RPMI8226 (cell line): Measurements from ENCODE around the gene QSOX2.

ENCODE experiments used
- DNase-seq: peaks from one replicate; pipeline ENCODE4 v3.0.0-alpha.2; 2015

QSOX2 gene

DNA sequence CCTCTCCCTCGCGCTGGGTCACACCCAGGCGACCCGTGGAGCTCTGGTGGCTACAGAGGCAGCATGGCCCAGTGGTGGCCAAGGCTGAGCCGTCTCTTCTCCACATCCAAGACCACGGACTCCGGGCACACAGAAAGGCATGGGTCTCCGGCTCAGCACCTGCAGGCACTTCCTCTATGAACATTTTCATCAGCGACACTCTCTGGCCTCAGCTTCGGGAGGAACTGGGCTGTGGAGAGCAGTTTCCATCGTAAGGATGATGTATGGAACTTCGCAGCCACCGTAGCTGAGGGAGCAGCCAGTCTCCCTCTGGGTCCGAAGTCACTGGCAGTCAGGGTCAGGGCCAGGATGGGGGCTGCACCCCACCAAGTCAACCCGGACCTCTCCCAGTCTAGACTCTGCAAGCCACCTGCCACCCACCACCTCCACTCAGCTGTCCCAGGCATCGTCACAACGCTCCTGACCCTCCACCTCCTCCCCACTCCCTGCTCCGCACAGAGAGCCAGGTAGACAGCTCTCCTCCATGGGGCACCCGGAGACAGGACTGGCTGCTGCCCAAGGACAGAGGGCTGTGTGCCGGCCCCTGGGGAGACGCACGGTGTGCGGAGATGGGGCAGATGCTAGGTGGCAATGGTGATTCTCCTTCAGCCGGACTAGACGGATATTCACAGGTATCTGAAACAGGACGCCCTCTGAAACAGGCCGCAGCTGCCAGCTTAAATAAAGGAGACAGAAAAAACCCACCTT, 9.7 kb downstream of the QSOX2 start:
- no peak for DNase-seq

DNA sequence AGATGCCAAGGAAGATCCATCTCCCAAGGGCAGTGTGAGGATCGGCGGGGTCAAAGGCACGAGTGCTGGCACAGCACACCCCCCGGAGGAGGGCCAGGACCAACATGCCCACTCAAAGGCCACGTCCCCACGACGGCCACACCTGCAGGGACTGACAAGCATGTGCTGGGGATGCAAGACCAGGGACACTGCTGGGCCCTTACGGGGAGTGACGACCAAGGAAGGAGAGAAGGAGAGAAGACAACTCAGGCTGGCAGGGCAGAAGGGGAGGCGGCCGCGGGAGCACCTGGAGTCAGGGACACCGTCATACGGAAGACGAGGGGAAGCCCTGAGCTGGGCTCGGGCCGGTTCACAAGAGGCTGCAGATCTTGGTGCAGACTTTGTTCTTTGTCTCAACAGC, 10.4 kb downstream of the QSOX2 start:
- no peak for DNase-seq

DNA sequence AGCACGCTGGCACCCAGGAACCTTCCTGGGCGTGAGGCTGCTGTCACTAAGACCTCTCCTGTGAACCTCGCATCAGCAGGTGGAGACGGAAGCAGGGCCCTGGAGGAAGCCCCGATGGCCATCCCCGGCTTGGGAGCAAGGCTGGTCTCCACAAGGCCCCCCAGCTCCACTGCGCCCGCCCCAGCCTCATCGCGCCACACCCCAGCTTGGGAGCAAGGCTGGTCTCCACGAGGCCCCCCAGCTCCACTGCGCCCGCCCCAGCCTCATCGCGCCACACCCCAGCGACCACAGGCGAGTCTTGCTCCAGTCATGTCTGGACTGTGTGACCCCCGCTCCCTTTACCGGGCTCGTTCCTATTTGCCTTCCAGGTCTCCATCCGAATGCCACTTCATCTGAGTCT, 11.0 kb downstream of the QSOX2 start:
- DNase-seq = no peak

DNA sequence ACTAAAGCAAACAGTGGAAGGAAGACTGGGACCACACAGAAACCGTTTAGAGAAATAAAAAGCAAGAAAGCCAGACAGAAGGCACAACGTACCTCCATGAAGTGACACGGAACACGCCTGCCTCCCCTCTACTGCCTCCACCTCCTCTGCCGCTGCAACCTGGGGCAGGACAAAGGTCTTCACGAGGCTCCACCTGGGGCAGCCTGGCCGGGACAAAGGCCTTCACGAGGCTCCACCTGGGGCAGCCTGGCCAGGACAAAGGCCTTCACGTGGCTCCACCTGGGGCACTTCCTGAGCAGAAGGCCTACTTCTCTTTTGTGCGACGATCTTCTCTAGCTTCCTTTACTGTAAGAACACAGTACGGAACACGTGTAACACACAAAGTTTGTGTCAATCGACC, 11.7 kb downstream of the QSOX2 start:
- no peak for DNase-seq

DNA sequence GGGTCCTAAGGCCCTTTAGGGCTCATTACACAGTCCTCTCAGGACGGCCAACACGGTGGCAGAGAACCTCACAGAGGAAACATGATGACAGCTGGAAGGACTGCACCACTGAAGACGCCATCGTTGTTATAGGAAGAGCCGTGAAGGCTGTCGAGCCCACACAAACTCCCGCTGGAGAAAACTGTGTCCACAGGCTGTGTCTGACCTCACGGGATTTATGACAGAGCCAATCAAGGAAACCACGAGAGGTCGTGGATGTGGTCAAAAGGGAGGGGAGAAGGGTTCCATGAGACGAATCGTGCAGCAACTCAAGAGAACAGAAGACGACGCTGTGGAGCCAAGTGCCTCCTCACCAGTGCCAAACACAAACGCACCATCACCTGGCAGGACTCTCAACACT, 12.2 kb downstream of the QSOX2 start:
- no peak for DNase-seq

DNA sequence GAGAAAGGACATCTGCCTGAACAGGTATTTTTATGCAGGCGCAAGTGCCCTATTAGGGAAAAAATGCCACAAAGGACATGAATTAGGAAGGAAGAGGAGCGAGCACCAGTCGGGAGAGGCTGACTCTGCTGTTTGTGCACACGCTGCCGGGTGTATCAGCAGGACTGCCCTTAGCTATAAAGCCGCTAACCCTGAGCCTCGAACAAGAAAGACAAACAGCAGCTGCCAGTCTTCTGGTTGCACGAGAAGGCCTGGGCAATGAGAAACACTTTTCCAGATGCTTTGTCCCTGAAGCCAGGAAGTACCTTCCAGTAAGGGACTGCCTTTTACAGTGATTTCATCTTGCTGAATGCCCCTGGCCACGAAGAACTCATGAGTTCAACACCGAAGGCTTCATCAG, 12.6 kb downstream of the QSOX2 start:
- DNase-seq = no peak

DNA sequence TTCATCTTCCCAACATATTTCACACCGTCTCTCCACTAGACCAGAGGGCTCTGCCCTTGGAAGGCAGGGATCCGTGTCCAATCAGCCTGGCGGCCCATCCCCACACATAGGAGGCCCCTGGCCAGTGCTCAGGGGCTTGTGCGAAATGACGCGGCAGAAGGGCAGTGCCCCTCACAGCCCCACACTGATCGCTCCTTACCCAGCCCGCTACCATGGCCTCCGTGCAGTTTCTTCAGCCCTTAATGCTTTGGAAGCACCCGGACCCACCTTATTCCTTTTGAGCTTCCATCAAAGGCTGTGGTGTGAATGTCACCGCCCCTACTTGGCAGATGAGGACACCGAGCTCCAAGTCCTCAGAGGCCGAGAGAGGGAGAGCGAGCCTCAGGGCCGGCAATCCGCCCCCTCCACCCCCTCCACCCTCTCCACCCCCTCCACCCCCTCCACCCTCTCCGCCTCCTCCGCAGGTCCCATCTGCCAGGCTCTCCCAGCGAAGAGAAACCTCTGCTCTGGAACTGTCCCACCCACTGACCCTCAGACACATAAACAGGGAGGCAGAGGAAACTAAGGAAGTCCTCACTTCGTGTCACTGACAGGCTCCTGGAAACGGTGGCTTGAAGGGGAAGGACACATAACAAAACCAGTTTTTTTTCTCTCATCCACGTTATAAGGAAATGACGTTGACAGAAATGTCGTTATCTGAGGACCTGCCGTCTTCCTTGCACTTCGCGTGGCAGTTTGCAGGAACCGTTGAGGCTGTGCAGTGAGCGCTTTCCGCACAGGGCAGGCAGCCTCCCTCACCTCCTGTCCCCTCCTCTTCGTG, 13.9 kb downstream of the QSOX2 start:
- DNase-seq = no peak

DNA sequence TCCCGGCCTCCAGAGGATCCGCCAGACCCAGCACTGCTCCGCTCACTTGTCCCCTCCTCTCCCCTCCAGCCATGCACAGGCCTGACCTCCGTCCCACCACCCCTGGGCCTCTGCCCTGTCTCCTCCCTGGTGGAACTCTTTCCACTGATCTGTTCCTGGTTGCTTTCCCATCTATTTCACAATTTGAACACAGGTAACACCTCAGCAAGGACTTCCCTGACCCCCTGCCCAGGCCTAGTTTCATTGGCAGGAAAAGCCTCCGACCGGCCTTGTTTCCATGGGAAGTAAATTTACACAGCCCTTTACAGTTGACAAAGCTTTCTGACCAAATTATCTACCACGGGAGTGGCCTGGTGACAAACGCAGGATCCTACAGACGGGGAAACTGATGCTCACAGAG, 14.8 kb downstream of the QSOX2 start:
- no peak for DNase-seq

DNA sequence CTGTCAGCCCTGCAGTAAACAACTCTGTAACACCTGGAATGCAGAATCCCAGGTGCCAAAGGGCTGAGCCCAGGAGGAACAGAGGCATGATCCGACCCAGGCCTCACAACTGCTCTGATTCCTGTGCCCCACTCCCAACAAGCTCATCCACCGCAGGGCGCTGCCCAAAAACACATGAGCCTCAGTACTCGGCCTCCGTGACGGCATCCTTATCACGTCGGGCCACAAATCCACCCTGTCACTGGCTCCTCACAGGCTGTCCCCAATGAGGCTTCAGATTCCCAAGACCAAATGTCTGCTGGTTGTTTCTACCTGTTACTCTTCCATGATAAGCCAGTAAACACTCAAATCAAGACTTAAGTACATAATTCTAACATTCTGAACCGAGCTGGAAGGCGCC, 15.2 kb downstream of the QSOX2 start:
- no peak for DNase-seq

DNA sequence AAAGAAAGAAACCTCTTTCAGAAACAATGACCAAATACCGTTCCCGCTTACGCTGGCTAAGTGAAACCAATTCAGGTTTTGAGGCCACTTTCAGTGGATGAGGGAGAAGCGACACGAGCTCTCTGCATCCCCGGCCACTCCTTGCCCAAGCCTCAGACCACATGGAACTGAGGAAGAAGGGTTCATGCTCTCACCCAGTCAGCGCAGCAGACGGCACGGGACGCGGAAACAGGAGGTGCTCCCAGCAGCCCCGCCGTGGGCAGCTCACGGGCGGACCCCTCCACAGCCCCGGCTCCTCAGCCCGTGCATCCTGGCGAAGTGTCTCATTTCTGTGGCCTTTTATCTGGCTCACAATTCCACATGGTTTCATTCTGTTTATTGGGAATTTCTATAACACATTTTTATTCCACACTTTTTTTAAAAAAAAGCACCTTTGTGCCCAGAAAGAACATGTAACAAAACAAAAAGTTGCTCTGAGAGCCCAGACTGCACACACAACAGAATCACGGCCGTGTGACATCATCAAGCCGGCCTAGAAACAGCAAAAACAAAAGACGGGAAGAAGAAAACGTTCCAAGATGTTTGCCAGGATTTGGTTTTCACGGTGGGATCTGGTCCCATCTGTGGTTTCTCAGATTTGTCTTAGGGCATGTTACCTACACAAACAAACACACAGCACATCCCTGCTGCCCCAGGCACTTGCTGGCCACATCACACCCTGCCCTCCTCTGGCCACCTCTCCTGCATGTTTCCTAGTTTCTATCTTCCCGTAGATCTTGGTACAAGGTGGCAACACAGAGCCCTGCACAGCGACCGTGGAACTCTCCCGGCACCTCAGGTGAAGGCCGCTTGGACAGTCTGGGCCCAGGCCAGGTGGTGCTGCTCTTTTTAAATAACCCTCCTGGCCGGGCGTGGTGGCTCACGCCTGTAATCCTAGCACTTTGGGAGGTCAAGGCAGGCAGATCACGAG, 16.2 kb downstream of the QSOX2 start:
- no peak for DNase-seq

DNA sequence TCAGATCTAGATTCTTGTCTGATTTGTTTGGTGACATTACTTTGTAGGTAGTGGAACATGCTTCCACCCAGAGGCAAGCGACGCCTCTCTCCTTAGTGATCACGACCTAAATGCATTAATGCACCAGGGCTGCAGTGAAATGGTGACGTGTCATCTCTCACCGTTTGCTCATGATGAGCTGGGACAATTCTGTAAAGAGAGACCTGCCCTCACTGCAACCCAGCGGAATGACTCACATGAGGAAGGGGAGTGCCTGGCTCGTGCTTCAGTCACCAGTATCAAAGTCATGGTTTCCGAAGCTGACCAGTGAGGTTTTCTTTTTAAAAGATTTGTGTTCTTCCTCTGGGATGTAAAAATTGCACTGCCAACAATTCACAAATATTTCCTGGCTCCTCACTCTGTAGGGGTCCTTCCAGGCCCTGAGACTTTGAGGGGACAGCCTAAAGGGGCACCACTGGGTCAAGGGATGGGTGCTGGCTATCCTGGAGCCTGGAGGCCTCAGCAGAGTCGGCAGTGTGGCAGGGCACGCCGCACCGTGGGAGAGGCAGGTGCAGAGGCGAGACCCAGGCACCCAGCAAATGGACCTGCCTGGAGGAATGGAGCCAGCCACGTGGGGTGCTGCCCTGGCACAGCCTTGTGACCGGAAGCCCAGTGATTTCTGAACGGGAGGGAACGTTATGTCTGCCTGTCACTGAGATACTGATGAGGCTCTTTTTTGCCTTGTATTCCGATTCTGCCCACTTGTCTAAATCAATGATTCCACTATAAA, 17.3 kb downstream of the QSOX2 start:
- DNase-seq = no peak

DNA sequence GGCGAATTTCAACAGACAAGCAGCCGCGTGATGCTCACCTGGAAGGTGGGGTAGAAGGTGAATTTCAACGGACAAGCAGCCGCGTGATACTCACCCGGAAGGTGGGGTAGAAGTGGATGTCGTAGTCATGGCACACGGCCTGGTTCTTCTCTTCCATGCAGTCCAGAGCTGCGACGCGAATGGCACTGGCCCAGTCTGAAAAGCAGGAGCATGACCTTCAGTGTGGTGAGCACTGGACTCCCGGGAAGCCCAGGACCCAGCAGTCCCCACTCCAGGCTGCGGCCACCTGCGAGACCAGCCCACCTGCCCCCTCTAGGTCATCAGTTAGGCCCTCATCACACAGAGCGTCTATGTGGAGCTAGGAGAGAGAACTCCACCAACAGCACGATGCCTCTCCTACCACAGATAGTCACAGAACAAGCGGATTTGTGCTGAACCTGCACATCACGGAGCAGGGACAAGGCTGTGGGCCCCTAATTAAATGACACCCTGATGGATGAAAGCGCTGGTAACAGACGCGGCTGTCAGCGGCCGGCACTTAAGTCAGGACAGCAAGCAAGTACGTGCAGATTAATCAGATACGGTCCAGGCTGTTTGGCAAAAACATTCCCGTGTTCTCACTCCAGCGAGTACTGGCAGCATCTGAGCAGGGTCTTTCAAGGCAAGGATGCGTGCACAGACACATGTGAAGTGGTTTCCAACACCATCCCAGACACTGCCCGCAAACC, 18.8 kb downstream of the QSOX2 start:
- no peak for DNase-seq

DNA sequence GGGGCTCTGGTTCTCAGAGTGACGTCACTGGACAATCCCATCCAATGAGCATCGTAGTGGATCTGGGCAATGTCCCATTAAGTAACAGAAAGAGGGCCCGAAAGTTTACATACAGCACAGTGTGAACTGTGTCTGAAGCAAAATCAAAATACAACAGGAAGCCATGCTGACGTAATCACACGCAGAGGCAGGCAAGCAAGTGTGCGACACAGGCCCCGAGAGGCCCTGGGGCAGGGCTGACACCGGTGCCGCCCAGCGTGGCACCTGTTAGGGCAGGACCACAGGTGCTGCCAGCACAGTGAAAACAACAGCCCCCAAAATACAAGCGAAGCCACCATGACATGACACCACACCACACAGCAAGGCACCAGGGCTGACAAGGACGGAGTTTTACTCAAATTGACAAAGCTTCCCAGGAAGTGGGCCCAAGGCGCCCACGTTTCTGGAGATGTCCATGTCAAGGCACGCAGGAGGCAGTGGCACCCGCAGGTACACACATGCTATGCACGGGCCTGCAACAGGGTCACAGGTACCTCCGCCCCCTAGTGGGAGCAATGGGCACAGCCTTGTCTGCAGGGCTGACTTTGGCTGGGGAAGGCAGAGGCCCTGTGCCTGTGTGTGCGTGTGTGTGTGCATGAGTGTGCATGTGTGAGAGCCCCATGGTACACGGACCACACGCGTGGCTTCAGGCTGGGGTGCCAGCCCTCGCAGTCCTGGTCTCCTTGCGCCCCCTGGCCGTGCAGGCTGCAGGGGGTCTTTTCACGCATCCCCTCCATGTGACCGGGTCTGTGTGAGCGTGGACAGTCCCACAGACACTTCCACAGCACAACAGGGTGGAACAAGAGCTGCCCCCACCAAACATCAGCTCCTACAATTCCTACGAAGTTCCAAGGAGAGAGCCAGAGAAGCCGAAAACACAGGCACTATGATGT, 19.6 kb downstream of the QSOX2 start:
- DNase-seq = peak; percentile 85

DNA sequence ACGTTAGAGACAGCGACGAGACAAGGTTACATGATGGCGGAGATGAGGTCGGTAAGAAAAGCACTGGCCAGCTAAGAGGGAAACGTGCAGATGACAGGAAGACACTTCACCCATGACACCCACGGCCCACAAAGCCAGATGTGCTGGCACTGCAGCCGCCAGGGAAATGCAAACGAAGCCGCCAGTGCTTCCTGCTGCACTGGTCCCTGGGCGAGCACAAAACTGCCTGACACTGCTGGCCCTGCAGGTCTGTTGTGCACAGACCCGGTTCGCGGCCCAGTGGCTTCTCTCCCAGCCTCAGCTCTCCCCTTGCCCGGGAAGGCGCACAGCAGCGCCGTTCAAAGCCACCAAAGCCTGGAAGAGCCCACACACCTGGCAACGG, 20.3 kb downstream of the QSOX2 start:
- no peak for DNase-seq

DNA sequence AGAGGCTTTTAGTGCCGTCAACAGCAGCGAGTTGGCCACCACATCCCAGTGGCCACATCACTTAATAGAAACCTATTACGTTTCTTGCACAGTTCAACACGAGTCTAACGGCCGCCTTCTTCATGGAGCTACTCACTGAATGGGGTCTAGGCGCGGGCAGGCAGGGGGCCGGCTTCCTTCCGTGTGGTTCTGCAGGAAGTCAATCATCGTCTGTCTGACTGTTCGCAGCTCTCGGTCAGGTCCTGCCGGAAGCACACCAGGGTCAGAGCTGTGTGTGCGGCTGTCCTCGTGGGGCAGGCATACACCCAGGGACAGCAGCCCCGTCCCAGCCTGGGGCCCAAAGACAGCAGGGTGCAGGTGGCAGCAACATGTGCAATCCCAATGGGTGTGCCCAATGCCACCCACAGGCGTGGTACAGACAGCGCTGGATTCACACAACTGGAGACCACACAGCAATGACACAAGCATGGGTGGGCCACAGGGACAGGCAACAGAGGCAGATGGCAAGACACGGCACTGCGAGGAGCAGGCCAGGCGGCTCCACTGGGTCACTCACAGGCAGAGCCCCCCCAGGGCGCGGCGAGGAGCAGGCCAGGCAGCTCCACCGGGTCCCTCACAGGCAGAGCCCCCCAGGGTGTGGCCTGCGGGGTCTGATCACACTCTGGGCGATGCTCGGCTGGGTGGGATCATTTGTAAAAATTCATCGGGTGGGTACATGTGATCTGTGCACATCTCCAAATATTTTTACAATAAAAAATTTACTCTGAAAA, 21.6 kb downstream of the QSOX2 start:
- no peak for DNase-seq

DNA sequence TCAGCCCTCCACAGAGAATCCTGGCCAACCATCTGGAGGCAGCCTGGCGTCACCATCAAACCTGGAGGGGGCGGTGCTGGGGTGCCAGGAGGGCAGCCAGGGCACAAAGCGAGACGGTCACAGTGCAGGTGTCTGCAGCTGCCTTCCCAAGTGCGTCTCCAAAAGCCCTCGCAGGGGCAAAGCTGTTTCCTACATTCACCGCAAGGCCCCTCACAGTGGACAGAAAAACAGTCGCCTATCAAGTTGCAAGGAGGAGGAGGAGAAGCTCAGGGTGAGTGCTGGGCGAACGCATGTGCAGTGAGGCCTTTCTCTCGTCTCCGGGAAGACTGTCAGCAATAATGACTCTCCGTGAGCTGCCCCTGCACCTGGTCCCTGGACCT, 22.7 kb downstream of the QSOX2 start:
- DNase-seq = no peak

DNA sequence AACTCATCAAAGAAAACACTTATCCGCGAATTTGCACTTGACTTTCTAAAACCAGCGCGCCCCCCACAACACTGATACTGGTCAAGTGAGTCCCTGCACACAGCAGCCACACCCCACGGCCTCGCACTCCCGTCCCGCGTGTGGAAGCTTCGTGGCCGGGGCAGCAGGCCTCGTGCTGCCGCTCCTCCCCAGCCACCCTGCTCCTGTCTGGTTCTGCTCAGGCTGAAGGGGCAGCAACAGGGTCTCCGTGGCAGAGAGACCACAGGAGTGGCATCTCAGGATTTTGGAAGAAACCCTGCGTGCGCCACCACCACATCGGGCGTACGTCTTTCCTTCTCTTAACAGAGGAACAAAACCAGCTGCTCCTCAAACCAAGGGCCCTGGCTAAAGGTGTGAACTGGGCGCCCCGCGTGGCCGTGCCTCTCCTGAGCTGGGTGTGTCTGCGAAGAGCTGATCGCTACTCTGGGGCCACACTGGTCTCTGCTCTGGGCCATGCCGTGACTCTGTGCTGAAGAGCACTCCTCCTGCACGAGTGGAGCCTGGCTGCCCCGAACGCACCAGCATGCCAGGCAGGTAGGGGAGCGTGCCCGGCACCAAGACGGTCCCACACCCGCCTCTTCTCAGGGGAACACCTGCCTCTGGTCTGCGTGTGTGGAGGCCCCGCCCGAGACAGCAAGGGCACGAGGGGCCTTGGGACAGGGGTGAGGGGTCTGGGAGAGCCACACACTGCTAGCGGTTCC, 23.3 kb downstream of the QSOX2 start:
- no peak for DNase-seq

DNA sequence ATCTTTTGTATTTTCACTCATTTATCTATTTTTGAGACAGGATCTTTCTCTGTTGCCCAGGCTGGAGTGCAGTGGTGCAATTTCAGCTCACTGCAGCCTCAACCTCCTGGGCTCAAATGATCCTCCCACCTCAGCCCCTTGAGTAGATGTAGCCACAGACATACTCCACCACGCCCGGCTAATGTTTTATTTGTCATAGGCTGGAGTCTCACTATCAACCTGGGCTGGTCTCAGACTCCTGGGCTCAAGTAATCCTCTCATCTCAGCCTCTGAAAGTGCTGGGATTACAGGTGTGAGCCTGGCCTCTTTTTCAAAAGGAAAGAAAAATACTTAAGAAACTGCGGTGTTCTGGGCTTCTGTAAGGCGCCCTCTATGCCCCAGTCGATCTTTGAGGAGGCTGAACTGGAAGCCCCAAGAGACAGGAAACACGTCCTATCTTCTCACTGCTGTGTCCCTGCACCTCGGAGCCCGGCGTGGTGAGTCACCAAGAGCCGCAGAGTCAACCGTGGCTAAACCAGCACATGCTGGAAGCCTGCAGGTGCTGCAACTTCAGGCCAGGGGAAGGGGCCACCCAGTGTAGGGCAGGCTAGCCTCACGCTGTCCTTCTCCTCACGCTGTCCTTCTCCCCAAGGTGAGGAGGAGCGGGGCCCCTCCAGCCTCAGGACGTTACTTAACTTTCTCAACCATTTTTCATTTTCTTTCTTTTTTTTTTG, 25.4 kb downstream of the QSOX2 start:
- no peak for DNase-seq

DNA sequence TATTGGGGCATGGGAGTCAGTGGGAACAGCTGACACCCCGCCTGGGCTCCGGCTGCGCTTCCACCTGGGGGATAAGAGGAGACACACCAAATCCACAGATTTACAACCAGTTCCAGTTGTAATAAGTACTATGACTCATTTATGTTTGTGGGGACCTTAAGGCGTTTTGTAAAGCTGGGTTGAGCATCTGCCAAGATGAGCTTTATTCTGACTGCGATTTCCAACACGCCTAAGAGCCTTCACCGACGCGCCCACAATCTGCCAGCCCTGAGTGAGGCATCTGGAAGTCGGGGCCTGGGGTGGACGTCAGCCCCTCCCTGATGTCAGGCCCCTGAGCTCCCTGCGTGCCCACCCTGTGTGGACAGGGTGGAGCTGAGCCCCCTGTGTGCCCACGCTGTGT, 26.3 kb downstream of the QSOX2 start:
- no peak for DNase-seq
